SHP77 treated with DMSO at 0.1 percent for 48 hours (cell line): ENCODE measurements around the gene IGF1R.

Experiments used
- DNase-seq: peaks from one replicate; lab custom pipeline; 2025; lab: John Stamatoyannopoulos, UW

Gene IGF1R

GRCh38 chr15:98799461-98800390, 151.4 kb downstream of the IGF1R start:
- peak; percentile 53 for DNase-seq

DNA sequence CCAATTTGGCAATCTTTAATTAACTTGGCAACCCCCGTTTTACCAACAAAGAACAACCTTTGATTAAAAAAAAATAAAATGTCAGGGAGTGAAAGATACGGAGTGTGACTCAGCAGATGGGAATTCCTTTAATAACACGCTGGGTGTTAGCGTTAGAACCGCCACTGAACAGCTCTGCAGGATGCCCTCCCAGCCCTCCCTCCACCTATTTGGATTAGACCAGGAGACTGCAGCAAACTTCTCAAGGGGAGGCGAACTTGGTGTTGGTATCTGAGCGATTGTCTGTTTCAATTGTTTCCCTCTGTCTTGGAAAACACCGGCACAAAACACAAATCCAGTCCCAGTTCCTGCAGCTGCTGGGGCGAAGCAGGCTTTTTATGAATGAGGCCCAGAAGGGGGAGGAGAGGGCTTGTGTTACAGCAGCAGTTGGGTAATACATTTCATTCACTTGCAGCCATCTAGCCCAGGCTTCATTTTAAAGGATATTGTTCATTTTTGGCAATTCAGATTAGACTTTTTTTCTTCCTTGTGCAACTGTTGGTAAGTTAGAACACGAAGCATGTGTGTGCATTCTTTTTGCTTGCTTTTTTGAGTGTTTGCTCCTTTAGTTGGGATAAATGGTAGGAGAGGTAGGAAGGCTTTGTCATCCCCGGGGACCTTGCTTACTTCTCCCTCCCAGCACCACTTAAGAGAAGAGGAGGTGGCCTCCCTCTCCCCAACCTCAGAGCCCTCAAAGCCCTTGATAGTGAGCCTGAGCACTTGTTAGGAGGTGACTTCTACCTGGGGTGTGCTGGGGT, 152.3 kb downstream of the IGF1R start:
- DNase-seq = peak; percentile 71

- peak; percentile 39 for DNase-seq
These were observed 152.9 kb downstream of the IGF1R start for GRCh38 chr15:98801234-98801561.

GRCh38 chr15:98802187-98802586, 153.8 kb downstream of the IGF1R start:
- no peak for DNase-seq

DNA sequence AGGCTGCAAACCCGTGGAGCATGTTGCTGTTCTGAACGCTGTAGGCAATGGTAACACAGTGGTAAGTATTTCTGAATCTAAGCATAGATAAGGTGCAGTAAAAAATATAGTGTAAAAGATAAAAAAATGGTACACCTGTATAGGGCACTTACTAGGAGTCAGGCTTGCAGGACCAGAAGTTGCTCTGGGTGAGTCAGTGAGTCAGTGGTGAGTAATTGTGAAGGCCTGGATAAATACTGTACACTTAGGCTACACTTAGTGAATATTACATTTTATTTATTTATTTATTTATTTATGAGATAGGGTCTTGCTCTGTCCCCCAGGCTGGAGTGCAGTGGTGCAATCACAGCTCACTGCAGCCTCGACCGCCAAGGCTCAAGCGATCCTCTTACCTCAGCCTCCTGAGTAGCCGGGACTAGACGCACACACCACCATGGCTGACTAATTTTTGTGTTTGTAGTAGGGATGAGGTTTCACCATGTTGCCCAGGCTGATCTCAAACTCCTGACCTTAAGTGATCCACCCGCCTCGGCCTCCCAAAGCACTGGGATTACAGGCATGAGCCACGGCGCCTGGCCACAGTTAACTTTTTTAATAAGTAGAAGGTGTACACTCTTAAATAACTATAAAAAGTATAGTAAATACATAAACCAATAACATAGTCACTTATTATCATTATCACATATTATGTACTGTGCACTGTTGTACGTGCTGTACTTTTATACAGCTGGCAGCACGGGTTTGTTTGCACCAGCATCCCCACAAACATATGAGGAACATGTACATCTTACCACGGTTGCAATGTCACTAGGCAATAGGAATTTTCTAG, 155.1 kb downstream of the IGF1R start:
- DNase-seq = no peak

DNA sequence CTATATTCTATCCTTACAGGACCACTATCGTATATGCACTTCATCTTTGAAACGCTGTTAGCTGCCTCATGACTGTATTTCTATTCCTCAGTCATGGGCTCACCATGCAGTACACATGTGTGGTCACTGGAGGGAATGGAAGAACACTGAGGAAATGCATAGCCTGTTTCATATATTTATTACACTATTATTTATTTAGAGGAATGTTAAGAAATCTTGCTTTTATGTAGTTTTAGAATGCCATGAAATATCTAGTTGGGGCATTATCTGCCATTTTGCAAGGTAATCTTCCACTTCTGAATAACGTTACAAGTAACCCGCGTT, 155.7 kb downstream of the IGF1R start:
- DNase-seq = no peak

DNA sequence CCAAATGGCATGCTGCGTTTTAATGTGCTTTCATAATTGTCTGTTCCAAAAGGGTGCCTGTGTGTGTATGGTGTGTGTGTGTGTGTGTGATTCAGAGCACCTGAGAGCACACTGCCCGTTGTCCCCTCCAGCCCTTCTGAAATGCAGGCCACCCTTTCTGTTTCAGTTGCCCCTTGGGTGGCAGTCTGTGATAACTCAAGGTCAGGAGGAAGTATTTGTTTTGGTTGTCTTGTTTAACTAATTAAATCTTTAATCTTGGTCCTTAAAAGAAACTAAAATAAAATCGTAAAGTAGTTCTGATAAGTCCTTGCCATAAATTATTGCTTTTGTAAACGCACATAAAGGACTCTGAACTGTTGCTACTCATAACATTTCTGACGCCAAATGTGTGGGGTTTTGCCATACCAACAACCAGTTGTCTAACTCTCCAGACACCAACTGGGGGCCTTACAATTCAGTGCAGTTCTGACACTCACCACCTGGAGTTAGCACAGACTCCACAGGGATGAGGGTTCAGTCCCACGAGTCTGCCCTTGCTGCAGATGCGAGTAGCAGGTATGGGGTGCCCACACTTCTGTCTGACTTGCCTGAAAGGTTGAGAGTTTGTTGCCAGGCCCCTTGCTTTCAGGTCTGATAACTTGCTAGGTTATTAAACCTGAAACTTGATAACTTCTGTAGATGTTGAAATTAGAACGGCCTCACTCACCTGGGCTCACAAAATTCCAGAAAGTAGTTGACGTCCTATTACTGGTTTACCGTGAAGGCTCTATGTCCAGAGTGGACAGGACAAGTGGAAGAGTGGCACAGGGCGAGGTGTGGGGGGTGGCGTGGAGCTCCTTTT, 157.3 kb downstream of the IGF1R start:
- no peak for DNase-seq

- no peak for DNase-seq
These were observed 158.0 kb downstream of the IGF1R start for GRCh38 chr15:98806275-98806895.

DNA sequence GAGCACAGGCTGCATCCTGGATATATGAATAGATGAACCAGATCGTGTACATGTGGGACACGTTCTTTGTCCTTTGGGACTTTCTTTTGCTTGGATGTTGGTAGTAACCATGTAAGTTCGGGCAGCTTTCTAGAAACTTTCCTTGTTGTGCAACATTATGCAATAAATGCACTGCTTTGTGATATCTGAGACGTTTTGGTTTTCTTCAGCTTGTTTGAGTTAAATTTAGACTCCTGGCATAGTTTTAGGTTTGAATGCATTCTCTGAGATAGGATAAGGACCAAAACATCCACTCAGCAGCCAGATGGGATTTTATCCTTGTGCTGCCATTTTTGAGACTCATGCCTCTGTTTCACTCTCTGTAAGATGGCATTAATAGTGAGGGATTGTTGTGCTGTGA, 158.9 kb downstream of the IGF1R start:
- DNase-seq = no peak

- DNase-seq = no peak
These were observed 160.9 kb downstream of the IGF1R start for GRCh38 chr15:98809273-98809672.

DNA sequence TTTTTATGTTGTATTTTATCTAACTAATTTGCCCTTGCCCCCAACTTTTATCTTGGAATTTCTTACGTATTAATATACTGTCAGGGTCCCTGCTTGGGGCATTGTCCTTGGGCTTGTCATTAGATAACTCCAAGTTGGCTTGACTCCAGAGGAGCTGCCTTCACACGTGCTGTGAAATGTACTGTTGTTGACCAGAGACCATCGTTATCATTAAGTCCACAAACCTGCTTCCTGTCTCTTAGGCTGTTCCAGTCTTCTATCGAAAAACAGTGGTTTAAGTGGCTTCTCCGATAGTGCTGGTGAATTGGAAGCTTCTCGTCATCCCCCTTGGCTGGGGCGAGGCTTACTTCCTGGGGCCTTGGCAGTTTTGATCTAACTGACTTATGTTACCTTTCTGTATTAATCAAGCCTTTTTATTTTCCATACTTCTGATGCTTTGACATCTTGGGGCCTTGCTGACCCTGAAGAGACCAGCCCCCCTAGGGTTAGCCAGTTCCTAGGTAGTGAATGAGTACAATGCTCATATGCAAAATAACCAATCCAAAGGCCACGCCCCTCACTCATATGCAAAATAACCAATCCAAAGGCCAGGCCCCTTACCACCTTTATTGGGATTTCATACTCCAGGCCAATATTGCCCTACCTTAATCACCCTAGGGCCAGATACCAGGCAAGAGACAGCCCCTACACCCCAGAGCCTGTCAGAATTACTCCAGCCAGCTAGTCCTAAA, 164.5 kb downstream of the IGF1R start:
- DNase-seq = no peak

DNA sequence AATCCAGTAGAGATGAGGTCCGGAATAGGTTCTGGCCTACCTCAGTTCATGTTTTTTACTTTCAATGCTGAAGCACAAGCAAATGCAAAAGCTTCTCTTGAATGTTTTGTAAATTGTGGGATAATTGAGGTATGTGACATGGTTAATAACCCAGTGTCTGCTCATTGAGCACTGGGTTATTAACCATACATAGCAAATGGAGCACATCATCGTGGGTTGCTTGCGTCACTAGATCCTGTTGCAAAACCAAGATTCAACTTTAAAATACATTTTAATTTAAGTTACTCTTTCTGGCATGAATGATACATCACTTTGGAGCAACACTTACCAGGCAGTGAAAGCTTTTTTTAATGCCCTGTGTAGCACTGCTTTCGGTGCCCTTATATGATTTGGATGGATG, 165.6 kb downstream of the IGF1R start:
- DNase-seq = no peak

- DNase-seq = no peak
These were observed 166.9 kb downstream of the IGF1R start for GRCh38 chr15:98815207-98815606.

DNA sequence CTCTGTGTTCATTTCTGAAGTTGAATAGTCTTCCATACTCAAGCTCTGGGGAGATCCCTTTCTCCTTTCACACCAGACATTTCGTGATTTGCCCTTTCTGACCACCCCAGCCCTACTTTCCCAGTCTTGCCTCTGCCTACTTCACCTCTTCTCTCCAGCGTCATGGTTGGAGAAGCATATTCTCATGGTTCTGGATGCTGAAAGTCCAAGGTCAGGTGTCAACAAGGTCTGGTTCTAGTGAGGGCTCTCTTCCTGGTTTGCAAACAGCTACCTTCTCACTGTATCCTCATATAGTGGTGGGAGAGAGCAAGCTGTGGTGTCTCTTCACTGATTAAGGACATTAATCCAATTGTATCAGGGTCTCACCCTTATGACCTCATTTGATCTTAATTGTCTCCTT, 169.4 kb downstream of the IGF1R start:
- no peak for DNase-seq

GRCh38 chr15:98823012-98823458, 174.7 kb downstream of the IGF1R start:
- DNase-seq = peak; percentile 11

GRCh38 chr15:98823616-98824015, 175.3 kb downstream of the IGF1R start:
- DNase-seq = no peak

GRCh38 chr15:98824595-98824994, 176.3 kb downstream of the IGF1R start:
- no peak for DNase-seq

- no peak for DNase-seq
These were observed 178.3 kb downstream of the IGF1R start for GRCh38 chr15:98826658-98827057.

- no peak for DNase-seq
These were observed 178.9 kb downstream of the IGF1R start for GRCh38 chr15:98827217-98827616.

- no peak for DNase-seq
These were observed 181.8 kb downstream of the IGF1R start for GRCh38 chr15:98830034-98830634.
